A673 (cell line): ENCODE measurements around the gene BMP4. TPM values are rescaled to one million over a fixed set of nuclear protein-coding genes. Genes with fewer than 3 reads are reported as not detected.

Source experiments
- BruUV-seq: library from RNA; stranded (reverse); fragments of 400-500 nt; replicated peaks from 2 replicates; lab custom pipeline; 2021; lab: Mats Ljungman, UMichigan
- CTCF ChIA-PET: fragments of 300-600 bp; sonication (Branson Sonifier 250); formaldehyde crosslinking; loops from one replicate; lab custom pipeline; 2022; ENCODE audit warnings: antibody characterized with exemption; lab: Charles Lee
- POLR2A ChIA-PET: fragments of 300-600 bp; sonication (Branson Sonifier 250); formaldehyde crosslinking; loops from one replicate; lab custom pipeline; 2022; ENCODE audit warnings: antibody characterized with exemption; ENCODE audit not compliant: low non-redundant PET; lab: Charles Lee
- DNase-seq: peaks from one replicate; pipeline ENCODE4 v3.0.0-alpha.2; 2015; ENCODE audit warnings: low spot score
- H3K27ac ChIP-seq: fragments of 200-600 bp; sonication (generic); 2 replicates; pipeline ENCODE4 v1.5.1; 2016; ENCODE audit warnings: mixed run types, low read depth, mild to moderate bottlenecking, mixed read lengths, antibody characterized with exemption, low read length; ENCODE audit not compliant: poor library complexity, severe bottlenecking
- H3K27me3 ChIP-seq: fragments of 200-600 bp; sonication (generic); replicated peaks from 2 replicates; pipeline ENCODE4 v1.6.1; 2017; ENCODE audit warnings: mixed run types, low read depth, mild to moderate bottlenecking, mixed read lengths, antibody characterized with exemption, low read length; ENCODE audit not compliant: insufficient read depth, poor library complexity
- H3K36me3 ChIP-seq: fragments of 200-600 bp; sonication (generic); 2 replicates; pipeline ENCODE4 v1.6.1; 2016; ENCODE audit warnings: mixed run types, mild to moderate bottlenecking, mixed read lengths, antibody characterized with exemption, low read length; ENCODE audit not compliant: insufficient read depth, poor library complexity, severe bottlenecking
- H3K4me1 ChIP-seq: fragments of 200-600 bp; sonication (generic); 2 replicates; pipeline ENCODE4 v1.6.1; 2017; ENCODE audit warnings: mixed run types, mild to moderate bottlenecking, mixed read lengths, antibody characterized with exemption, low read length; ENCODE audit not compliant: insufficient read depth, poor library complexity, severe bottlenecking
- H3K4me3 ChIP-seq: fragments of 200-600 bp; sonication (generic); 2 replicates; pipeline ENCODE4 v1.5.1; 2016; ENCODE audit warnings: low read depth, mixed run types, mild to moderate bottlenecking, mixed read lengths, low read length; ENCODE audit not compliant: poor library complexity, severe bottlenecking
- H3K9me3 ChIP-seq: fragments of 200-600 bp; sonication (generic); 2 replicates; pipeline ENCODE4 v1.6.1; 2016; ENCODE audit warnings: mixed run types, low read depth, mild to moderate bottlenecking, mixed read lengths, antibody characterized with exemption, low read length; ENCODE audit not compliant: poor library complexity, severe bottlenecking
- EZH2 ChIP-seq: fragments of 200-600 bp; sonication (generic); IDR thresholded peaks from 2 replicates; pipeline ENCODE4 v1.6.1; 2017; ENCODE audit warnings: borderline replicate concordance, low read depth, mild to moderate bottlenecking, mixed read lengths, antibody characterized with exemption, low read length; ENCODE audit not compliant: poor library complexity, severe bottlenecking
- intact Hi-C: fragments of 100-400 bp; cut with micrococcal nuclease; formaldehyde crosslinking; loops from one replicate; pipeline ENCODE4 v1.10.0; 2022; ENCODE audit not compliant: unreplicated experiment
- total RNA-seq: library from RNA; stranded (reverse); gene quantifications from 2 replicates; pipeline ENCODE4 v1.2.3, GENCODE V29; 2021
- TF ChIP-seq, protein P1 (sequence below): fragments of 300-800, 200-600 bp; sonication (generic); conservative IDR thresholded peaks from 2 replicates; pipeline ENCODE4 v1.5.1; 2017; ENCODE audit warnings: low read depth, mild to moderate bottlenecking, antibody characterized with exemption, low read length, moderate library complexity, mixed read lengths

BMP4 gene
- total RNA-seq, 1 experiment from 2014 or later = not detected

DNA sequence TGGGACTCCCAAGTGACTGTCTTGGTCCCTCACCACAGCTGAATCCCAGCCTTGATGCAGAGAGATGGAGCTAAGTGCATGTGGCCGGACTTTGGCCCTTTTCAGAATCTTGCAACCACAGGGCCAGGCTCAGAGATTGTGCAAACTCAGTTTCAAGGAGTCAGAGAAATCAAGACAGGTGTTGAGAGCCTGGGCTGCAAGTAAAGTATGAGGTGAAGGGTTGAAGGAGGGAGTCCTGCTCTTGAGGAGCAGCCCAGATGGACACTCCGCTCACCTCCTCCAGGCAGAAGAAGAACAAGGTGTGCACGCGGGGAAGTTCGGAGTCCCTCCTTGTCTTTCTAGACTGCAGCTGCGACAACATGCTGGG lies 6.3 kb upstream of the BMP4 start:
- H3K4me3 ChIP-seq = no peak overlapping the region
- BruUV-seq = no TSS peak
- H3K9me3 ChIP-seq = no peaks in the 10 kb centered on the region
- ChIA-PET CTCF (no interaction called here), POLR2A (no interaction called here)
- H3K27ac ChIP-seq = no peak overlapping the region
- no peaks in the 10 kb centered on the region for H3K36me3 ChIP-seq
- peaks cover 88% of the 10 kb centered on the region for H3K27me3 ChIP-seq
- no peak for DNase-seq
- TF ChIP-seq, protein P1, sequence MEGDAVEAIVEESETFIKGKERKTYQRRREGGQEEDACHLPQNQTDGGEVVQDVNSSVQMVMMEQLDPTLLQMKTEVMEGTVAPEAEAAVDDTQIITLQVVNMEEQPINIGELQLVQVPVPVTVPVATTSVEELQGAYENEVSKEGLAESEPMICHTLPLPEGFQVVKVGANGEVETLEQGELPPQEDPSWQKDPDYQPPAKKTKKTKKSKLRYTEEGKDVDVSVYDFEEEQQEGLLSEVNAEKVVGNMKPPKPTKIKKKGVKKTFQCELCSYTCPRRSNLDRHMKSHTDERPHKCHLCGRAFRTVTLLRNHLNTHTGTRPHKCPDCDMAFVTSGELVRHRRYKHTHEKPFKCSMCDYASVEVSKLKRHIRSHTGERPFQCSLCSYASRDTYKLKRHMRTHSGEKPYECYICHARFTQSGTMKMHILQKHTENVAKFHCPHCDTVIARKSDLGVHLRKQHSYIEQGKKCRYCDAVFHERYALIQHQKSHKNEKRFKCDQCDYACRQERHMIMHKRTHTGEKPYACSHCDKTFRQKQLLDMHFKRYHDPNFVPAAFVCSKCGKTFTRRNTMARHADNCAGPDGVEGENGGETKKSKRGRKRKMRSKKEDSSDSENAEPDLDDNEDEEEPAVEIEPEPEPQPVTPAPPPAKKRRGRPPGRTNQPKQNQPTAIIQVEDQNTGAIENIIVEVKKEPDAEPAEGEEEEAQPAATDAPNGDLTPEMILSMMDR = no peak
- TF ChIP-seq EZH2 = no peak
- intact Hi-C loops = no loop called here
- H3K4me1 ChIP-seq = no peaks in the 10 kb centered on the region

DNA sequence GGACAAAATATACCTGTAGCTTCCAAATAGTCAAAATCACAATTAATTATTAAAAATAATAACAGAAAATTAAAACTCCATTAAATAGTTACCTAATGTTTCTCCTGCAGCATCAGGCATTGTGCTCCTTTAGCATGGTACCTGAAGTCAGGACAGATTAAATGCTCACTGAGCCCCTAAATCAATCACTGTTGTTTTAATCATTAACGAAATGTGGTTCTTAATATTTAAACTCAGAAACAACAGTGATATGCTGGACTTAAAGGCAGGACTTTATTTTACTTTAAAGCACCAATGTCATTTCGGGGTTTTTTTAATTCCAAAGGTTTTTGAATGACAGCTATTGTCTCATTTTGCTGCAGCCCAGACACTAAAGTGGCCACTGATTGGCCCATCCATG lies 2.0 kb upstream of the BMP4 start:
- Histone ChIP-seq H3K27me3 (peaks cover 98% of the 10 kb centered on the region), H3K36me3 (no peaks in the 10 kb centered on the region), H3K4me3 (no peak overlapping the region), H3K27ac (no peak overlapping the region), H3K4me1 (peaks cover 5% of the 10 kb centered on the region), H3K9me3 (no peaks in the 10 kb centered on the region)
- no peak for DNase-seq
- POLR2A ChIA-PET = no interaction called here
- CTCF ChIA-PET = no interaction called here
- TF ChIP-seq, protein P1 = no peak
- no peak for TF ChIP-seq EZH2
- intact Hi-C loops = no loop called here
- no TSS peak for BruUV-seq

DNA sequence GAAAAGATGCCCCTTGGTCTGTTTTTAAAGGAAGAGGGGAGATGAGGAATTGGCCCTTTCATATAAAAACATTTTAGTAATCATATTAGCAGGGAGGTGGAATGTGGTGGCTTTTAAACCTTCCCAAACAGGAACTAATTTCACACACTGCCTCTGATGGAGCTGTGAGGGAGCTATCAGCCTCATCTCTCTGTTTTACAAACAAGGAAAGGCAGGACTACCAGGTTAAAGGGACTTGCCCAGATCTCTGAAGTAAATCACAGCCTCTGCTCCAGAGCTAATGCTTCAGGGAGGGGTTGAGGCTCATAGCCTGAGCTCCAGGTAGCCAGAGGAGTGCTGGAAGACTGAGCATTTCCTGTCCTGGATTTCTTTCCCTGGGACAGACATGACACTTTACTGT lies 1.1 kb upstream of the BMP4 start:
- intact Hi-C loops = no loop called here
- no peak overlapping the region for H3K4me3 ChIP-seq
- no peaks in the 10 kb centered on the region for H3K9me3 ChIP-seq
- no peak for TF ChIP-seq EZH2
- TF ChIP-seq, protein P1 = no peak
- peaks cover 98% of the 10 kb centered on the region for H3K27me3 ChIP-seq
- POLR2A ChIA-PET = no interaction called here
- H3K27ac ChIP-seq = no peak overlapping the region
- BruUV-seq = no TSS peak
- H3K36me3 ChIP-seq = no peaks in the 10 kb centered on the region
- CTCF ChIA-PET = no interaction called here
- H3K4me1 ChIP-seq = peaks cover 5% of the 10 kb centered on the region
- DNase-seq = no peak
